ENCODE data around the gene PHAX.
"Not testable (repeated sequence)": the region's sequence is repeated elsewhere in the genome, so short reads cannot be mapped to it uniquely, and the experiment has no call there.

The PHAX gene

DNA sequence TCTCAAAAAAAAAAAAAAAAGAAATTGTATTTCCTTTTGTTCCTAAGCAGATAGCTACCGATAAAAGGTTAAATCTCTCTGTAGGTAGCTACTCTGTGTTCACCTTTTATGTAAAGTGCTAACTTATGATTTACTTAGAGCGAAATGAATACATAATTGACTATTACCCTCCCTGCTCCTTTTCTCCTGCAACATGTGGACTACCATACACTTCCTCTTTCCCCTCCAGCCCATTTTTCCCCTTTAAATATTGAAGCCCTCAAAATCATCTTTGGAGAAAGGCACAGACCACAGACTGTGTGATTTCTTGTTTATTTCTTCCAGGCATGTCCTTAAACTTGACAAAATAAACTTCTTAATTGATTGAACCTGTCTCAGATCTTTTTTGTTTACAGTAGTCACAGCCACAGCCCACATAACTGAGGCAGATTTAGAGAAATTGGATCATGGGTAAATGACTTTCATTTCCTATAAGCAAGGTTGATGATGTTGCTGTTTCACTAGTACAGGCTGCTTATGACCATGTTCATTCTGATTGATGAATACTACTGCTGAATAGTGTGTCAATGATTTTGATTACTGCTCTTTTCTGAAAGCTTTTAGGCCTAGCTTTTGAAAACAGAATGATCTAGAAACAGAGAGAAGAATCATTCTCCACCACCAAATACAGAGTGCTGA, 59.2 kb downstream of the PHAX start:
- no peak overlapping the region for H3K4me3 ChIP-seq (ENCODE audit: low read depth, low read length)
- TF ChIP-seq, protein P1, sequence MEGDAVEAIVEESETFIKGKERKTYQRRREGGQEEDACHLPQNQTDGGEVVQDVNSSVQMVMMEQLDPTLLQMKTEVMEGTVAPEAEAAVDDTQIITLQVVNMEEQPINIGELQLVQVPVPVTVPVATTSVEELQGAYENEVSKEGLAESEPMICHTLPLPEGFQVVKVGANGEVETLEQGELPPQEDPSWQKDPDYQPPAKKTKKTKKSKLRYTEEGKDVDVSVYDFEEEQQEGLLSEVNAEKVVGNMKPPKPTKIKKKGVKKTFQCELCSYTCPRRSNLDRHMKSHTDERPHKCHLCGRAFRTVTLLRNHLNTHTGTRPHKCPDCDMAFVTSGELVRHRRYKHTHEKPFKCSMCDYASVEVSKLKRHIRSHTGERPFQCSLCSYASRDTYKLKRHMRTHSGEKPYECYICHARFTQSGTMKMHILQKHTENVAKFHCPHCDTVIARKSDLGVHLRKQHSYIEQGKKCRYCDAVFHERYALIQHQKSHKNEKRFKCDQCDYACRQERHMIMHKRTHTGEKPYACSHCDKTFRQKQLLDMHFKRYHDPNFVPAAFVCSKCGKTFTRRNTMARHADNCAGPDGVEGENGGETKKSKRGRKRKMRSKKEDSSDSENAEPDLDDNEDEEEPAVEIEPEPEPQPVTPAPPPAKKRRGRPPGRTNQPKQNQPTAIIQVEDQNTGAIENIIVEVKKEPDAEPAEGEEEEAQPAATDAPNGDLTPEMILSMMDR (IDR thresholded peaks at IDR 0.05; ENCODE audit: low read depth, low read length) = no peak

DNA sequence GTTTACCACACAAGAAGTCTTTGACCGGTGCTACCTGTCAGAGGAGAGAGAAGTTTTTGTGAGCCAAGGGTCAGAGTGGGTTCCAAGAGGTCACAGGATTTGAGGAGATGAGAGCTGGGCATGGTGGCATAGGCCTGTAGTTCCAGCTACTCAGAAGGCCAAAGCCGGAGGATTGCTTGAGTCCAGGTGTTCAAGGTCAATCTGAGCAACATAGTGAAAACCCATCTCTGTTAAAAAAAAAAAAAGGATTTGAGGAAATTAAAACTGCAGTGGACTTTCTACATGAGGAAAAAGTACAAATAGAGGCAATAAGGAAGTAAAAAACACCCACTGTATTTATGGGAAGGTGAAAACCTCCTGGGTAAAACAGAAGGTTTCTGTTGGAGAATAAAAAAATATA, 63.8 kb downstream of the PHAX start:
- TF ChIP-seq, protein P1 (IDR thresholded peaks at IDR 0.05; ENCODE audit: low read depth, low read length) = no peak
- no peak overlapping the region for H3K4me3 ChIP-seq (ENCODE audit: low read depth, low read length)

DNA sequence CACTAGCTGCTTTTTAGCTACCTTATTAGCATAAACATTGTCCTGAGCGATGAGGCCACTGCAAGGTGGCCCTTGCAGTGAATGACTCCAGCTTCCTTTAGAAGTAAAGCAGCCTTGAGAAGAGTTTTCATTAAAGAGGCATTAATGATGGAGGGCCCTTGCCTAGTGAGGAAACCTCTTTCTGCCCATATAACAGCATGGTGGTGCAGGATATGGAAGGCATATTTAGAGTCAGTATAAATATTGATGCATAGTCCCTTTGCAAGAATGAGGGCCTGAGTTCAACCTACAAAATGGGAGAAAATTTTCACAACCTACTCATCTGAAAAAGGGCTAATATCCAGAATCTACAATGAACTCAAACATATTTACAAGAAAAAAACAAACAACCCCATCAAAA, 69.4 kb downstream of the PHAX start:
- not testable (repeated sequence) for H3K4me3 ChIP-seq (ENCODE audit: low read depth, low read length)

DNA sequence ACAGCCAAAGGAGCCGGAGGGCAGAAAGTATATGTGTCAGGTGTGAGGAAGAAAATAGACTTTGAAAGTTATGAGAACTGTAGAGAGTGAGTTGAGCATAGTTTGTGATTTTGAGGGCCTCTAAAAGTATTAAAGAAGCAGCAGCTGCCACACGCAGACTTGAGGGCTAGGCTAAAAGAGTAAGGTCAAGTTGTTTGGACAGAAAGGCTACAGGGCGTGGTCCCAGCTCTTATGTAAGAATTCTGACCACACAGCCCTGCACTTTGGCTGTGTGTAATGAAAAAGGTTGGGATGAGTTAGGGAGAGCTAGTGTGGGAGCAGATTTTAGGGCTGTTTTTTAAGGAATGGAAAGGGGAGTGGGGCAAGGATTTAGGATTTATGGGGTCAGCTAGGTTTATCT, 70.9 kb downstream of the PHAX start:
- not testable (repeated sequence) for H3K4me3 ChIP-seq (ENCODE audit: low read depth, low read length)

DNA sequence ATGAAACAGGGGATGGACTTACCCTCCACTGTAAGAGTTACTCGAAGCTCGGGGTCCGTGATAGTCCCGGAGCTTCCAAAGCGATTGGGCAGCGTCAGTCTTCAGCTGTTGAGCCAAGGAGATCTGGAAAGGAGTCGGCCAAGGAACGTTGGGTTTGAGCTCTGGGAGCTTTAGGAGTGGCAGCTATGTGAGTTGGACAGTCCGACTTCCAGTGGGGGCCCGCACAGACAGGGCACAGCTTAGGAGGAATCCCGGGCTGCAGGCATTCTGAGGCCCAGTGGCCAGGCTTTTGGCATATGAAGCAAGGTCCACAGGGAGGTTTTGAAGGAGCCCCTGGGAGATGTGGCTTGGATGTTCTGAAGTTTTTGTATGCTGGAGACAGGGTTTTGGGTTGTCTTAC, 72.7 kb downstream of the PHAX start:
- TF ChIP-seq, protein P1 (IDR thresholded peaks at IDR 0.05; ENCODE audit: low read depth, low read length) = no peak
- H3K4me3 ChIP-seq (ENCODE audit: low read depth, low read length) = no peak overlapping the region

DNA sequence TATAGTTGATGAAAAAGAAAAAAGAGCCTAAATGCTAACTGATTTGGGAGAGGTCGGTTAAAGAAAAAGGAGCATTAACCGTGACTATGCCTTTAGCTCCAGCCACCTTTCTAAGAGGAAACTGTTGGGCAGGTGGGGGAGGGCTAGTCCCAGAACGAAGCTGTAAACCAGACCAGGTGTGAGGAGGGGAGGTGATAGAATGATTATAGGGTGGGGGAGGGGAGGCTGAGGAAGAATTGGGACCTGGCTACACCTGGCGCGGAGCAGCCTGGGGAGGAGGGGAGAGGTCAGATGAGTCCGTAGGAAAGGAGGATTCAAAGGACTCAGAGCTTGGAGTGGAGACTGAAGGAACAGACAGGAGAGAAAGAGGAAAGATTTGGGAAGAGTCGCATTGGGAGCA, 73.4 kb downstream of the PHAX start:
- H3K4me3 ChIP-seq (ENCODE audit: low read depth, low read length) = no peak overlapping the region
- TF ChIP-seq, protein P1 (IDR thresholded peaks at IDR 0.05; ENCODE audit: low read depth, low read length) = no peak

DNA sequence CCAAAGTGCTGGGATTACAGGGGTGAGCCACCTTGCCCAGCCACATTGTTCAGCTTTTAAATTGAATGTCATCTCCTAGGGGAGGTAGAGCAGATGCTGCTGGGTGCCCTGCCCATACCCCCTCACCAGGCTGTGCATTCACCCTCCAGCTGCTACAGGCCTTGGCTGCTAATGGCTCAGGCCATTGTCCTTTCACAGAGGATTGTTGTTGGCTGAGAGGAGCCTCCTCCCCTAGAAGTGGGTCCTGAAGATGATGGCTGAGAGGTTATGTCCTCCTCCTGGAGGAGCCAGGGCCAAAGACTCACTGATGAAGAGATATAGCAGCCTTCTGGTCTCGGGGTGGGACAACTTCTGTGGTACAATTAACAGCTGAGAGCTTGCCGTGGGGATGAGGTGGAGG, 74.6 kb downstream of the PHAX start:
- H3K4me3 ChIP-seq (ENCODE audit: low read depth, low read length) = no peak overlapping the region
- TF ChIP-seq, protein P1 (IDR thresholded peaks at IDR 0.05; ENCODE audit: low read depth, low read length) = no peak

DNA sequence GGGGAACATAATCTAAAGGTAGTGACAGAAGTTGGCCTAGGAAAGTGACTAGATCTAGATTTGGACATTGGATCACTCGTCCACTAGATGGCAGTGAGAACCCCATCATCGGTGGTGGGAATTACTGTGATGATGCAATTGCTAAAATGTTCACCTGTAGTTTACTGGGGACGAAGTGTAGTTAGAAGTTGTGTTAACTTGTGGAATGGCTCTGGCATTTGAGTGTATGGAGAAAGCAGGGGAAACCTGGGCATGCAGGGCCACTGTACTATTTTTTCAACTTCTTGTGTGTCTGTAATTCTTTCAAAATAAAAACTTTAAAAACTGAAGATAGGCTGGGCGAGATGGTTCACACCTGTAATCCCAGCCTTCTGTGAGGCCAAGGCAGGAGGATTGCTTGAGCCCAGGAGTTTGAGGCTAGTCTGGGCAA, 75.5 kb downstream of the PHAX start:
- TF ChIP-seq, protein P1 (IDR thresholded peaks at IDR 0.05; ENCODE audit: low read depth, low read length) = peak; percentile 67

More for the DNA sequence above, 75.5 kb downstream of the PHAX start:
- H3K4me3 ChIP-seq (ENCODE audit: low read depth, low read length) = no peak overlapping the region

Measured in WI38 (cell line).